ENCODE data around the gene OPRM1. TPM values are rescaled to one million over a fixed set of nuclear protein-coding genes. Genes with fewer than 3 reads are reported as not detected.
A peak's percentile ranks its signal among the peaks of the same experiment; 100 is the strongest.

OPRM1 gene
- total and polyA plus RNA-seq, 8 donors = 0.45 to 1.5 TPM; not detected in 6

DNA sequence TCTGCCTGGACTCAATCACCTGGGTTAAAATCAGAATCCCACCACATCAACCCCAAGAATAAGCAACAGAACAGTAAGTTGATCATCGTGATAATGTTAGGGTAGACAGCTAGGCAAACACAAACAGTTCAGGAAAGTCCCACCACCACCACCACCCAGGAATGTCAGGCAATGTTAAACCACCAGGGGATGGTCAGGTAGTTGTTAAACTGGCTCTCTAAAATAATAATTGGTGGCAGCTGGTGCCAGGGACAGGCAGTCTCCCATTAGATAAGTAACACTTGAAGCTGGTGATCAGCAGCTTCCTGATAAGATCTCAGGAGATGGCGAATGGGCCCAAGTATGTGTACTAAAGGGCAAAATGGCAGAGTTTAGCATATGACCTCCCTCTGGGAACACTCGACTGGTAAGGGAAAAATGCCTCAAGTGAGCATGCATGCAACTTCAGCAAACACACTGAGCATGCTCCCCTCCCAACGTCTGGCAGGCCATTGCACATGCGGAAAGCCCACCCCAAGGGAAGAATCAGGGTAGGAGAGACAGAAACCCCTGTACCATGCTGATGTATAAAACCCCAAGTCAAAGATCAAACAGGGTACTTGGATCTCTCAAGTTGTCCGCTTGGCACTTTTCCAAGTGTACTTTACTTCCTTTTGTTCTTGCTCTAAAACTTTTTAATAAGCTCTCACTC, 250.9 kb downstream of the OPRM1 start:
- no peak for DNase-seq
- no peak overlapping the region for H3K4me3 ChIP-seq
- 72 to 86% (median 74%) methylated on average over 6 of the region's 6 CpGs for WGBS, 5 donors
- H3K36me3 ChIP-seq = no peaks in the 10 kb centered on the region
- no peaks in the 10 kb centered on the region for H3K27me3 ChIP-seq
- H3K9me3 ChIP-seq = no peaks in the 10 kb centered on the region
- H3K4me1 ChIP-seq = peaks cover 0 to 10% (median 0%) of the 10 kb centered on the region in 4 donors
- TF ChIP-seq EP300 (IDR thresholded peaks at IDR 0.05) (no peak), POLR2A (IDR thresholded peaks at IDR 0.05) (no peak), POLR2AphosphoS5 (IDR thresholded peaks at IDR 0.05) (no peak)
- TF ChIP-seq, protein P1, sequence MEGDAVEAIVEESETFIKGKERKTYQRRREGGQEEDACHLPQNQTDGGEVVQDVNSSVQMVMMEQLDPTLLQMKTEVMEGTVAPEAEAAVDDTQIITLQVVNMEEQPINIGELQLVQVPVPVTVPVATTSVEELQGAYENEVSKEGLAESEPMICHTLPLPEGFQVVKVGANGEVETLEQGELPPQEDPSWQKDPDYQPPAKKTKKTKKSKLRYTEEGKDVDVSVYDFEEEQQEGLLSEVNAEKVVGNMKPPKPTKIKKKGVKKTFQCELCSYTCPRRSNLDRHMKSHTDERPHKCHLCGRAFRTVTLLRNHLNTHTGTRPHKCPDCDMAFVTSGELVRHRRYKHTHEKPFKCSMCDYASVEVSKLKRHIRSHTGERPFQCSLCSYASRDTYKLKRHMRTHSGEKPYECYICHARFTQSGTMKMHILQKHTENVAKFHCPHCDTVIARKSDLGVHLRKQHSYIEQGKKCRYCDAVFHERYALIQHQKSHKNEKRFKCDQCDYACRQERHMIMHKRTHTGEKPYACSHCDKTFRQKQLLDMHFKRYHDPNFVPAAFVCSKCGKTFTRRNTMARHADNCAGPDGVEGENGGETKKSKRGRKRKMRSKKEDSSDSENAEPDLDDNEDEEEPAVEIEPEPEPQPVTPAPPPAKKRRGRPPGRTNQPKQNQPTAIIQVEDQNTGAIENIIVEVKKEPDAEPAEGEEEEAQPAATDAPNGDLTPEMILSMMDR (IDR thresholded peaks at IDR 0.05) = no peak
- intact Hi-C loops (cut with DNase I; ENCODE audit: low total_unique reads) = no loop called here
- H3K27ac ChIP-seq = no peak overlapping the region

DNA sequence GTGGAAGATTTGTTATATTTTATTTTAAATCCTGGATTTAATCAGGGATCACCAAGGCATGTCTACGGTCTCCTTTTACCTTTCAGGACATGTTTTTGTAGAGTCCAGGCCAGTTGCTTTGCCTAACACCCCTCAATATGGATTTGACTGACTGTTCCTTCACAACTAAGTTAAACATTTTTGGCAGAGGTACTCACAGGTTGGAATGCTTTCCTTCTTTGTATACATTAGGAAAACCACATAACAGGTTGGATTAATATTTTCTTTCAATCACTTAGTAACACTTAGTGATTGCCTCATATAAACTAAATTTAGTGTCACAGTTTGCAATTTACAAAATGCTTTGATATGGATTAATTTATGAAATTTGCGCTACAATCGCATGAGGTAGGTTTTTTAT, 253.0 kb downstream of the OPRM1 start:
- no peak overlapping the region for H3K27ac ChIP-seq
- H3K9me3 ChIP-seq = no peaks in the 10 kb centered on the region
- no peaks in the 10 kb centered on the region for H3K36me3 ChIP-seq
- no peak for DNase-seq
- no peaks in the 10 kb centered on the region for H3K27me3 ChIP-seq
- intact Hi-C loops (cut with DNase I; ENCODE audit: low total_unique reads) = no loop called here
- H3K4me3 ChIP-seq = no peak overlapping the region
- WGBS, 5 donors = 60 to 82% (median 64%) methylated on average over 3 of the region's 3 CpGs
- H3K4me1 ChIP-seq = peaks cover 0 to 10% (median under 1%) of the 10 kb centered on the region in 4 donors
- no peak for TF ChIP-seq POLR2AphosphoS5 (IDR thresholded peaks at IDR 0.05)
- no peak for TF ChIP-seq EP300 (IDR thresholded peaks at IDR 0.05)
- TF ChIP-seq, protein P1 (IDR thresholded peaks at IDR 0.05) = no peak
- no peak for TF ChIP-seq POLR2A (IDR thresholded peaks at IDR 0.05)

DNA sequence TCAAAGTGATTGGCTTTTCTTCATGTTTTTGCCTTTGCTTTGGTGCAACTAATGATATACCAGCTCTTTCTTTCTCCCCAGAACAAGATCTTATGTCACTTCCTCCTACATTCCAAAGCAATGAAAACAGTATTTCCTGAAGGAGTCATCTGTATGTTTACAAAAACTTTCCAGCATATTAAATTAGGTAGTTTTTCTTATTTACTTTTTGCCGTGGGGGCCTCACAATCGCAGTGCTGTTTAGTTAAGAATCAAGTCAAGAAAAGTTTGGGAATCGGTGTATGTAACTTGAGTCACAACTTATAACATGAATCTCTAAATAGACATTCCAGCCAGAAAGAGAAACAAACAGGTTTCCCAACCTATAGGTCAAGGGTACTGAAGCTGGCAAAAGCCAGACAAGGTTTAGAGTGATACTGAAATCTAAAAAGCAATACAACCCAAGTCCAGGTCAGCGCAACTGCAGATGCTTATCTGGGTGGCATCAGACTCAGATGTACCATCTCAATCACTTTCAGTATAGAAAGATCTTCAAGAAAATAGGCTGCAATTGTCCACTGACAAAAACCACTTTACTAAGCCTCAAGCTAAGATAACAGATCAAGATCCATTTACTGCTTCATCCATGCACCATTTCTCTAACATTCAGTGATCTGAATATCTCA, 253.9 kb downstream of the OPRM1 start:
- H3K4me3 ChIP-seq = no peak overlapping the region
- peaks cover 0 to 20% (median 8%) of the 10 kb centered on the region in 4 donors for H3K4me1 ChIP-seq
- H3K9me3 ChIP-seq = no peaks in the 10 kb centered on the region
- intact Hi-C loops (cut with DNase I; ENCODE audit: low total_unique reads) = no loop called here
- DNase-seq = peak in 1 of 2 donors; percentile 41
- WGBS, 5 donors = 26 to 52% (median 45%) methylated on average over 4 of the region's 4 CpGs
- H3K27ac ChIP-seq = peak overlapping the region in 1 of 5 donors; percentile 27
- no peak for TF ChIP-seq POLR2A (IDR thresholded peaks at IDR 0.05)
- no peak for TF ChIP-seq POLR2AphosphoS5 (IDR thresholded peaks at IDR 0.05)
- TF ChIP-seq EP300 (IDR thresholded peaks at IDR 0.05) = no peak
- TF ChIP-seq, protein P1 (IDR thresholded peaks at IDR 0.05) = no peak
- H3K36me3 ChIP-seq = no peaks in the 10 kb centered on the region
- no peaks in the 10 kb centered on the region for H3K27me3 ChIP-seq

DNA sequence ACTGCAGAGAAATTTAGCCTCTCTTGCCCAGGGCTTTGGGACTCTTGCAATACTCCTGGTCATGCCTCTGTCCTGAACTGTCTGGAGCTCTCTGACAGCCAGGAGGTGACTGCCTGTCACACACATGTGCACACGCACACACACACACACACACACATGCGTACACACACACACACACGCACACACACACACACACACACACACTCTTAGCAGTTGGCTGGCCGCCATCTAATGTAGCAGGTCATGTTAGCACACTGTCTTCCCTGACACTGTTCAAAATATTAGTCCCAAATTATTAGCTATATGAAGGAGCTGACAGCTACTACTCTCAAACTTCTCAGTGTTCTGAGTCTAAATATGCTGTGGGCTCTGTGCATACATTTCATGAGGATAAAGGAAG, 256.7 kb downstream of the OPRM1 start:
- DNase-seq = no peak
- Histone ChIP-seq H3K27me3 (no peaks in the 10 kb centered on the region), H3K9me3 (no peaks in the 10 kb centered on the region), H3K27ac (no peak overlapping the region), H3K4me3 (no peak overlapping the region), H3K36me3 (no peaks in the 10 kb centered on the region), H3K4me1 (peaks cover 3 to 30% (median 18%) of the 10 kb centered on the region in 4 donors)
- TF ChIP-seq, protein P1 (IDR thresholded peaks at IDR 0.05) = no peak
- TF ChIP-seq POLR2AphosphoS5 (IDR thresholded peaks at IDR 0.05) = no peak
- TF ChIP-seq EP300 (IDR thresholded peaks at IDR 0.05) = no peak
- no peak for TF ChIP-seq POLR2A (IDR thresholded peaks at IDR 0.05)
- intact Hi-C loops (cut with DNase I; ENCODE audit: low total_unique reads) = no loop called here
- WGBS, 5 donors = 60 to 71% (median 66%) methylated on average over 4 of the region's 4 CpGs
